HL-60 (cell line): ENCODE measurements around the gene TECTB.

ENCODE experiments used
- DNase-seq, 2 experiments: peaks; one replicate each; pipeline ENCODE4 v3.0.0-alpha.2; 2010 to 2020; ENCODE audit warnings: low read depth in 1 of 2, low spot score in 1 of 2
- H3K27ac ChIP-seq: fragments of 250-450 bp; sonication (Bioruptor Pico); replicated peaks from 2 replicates; pipeline ENCODE4 v1.5.1; 2020; ENCODE audit warnings: mild to moderate bottlenecking, moderate library complexity
- H3K27me3 ChIP-seq: fragments of 250-450 bp; sonication (Bioruptor Pico); 2 replicates; pipeline ENCODE4 v1.5.1; 2021; ENCODE audit warnings: mild to moderate bottlenecking, moderate library complexity; ENCODE audit not compliant: insufficient read depth, poor library complexity, severe bottlenecking
- H3K4me3 ChIP-seq: replicated peaks from 2 replicates; pipeline ENCODE4 v1.5.1; 2011; ENCODE audit warnings: mild to moderate bottlenecking, control low read depth, low read length; ENCODE audit not compliant: insufficient read depth
- CTCF ChIP-seq: IDR thresholded peaks from one replicate; pipeline ENCODE4 v1.5.1; 2011; ENCODE audit warnings: low read length, control low read depth, inconsistent platforms; ENCODE audit not compliant: insufficient read depth
- GABPA ChIP-seq: IDR thresholded peaks from 2 replicates; pipeline ENCODE4 v1.6.1; 2012; ENCODE audit warnings: low read depth
- POLR2AphosphoS5 ChIP-seq: IDR thresholded peaks from 2 replicates; pipeline ENCODE4 v1.6.1; 2012; ENCODE audit warnings: low read depth
- REST ChIP-seq: IDR thresholded peaks from 2 replicates; pipeline ENCODE4 v1.6.1; 2012; ENCODE audit warnings: low read depth; ENCODE audit not compliant: insufficient replicate concordance
- SPI1 ChIP-seq: IDR thresholded peaks from 2 replicates; pipeline ENCODE4 v1.6.1; 2012; ENCODE audit warnings: low read depth, mild to moderate bottlenecking, borderline replicate concordance

The TECTB gene

GRCh38 chr10:112278871-112279270 lies 4.3 kb upstream of the TECTB start:
- DNase-seq = no peak
- TF ChIP-seq REST = no peak
- TF ChIP-seq CTCF = no peak
- TF ChIP-seq GABPA = no peak
- no peak for TF ChIP-seq POLR2AphosphoS5
- TF ChIP-seq SPI1 = no peak
- Histone ChIP-seq H3K4me3 (no peak overlapping the region), H3K27me3 (peaks cover 2% of the 10 kb centered on the region), H3K27ac (no peak overlapping the region)

DNA sequence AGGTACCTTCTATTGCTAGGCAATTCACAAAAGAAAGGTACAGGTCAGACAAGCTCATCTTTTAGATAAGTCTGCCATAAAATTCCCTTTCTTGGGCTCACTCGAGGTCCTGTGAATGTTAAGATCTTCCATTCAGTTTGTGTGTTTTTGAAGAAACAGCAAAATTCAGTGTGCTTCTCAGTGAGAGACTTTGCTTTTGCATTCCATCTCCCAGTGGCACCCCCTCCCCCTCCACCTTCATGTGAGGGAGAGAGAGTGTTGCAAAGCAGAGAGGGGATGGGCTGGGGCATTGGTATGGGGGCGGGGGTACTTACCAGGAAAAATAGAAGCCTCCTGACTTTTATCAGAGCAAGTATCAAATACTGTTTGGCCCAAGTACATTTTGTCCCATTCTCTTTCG lies 3.8 kb upstream of the TECTB start:
- DNase-seq = no peak
- no peak for TF ChIP-seq GABPA
- TF ChIP-seq REST = no peak
- TF ChIP-seq CTCF = no peak
- TF ChIP-seq POLR2AphosphoS5 = no peak
- no peak for TF ChIP-seq SPI1
- Histone ChIP-seq H3K4me3 (no peak overlapping the region), H3K27me3 (peaks cover 2% of the 10 kb centered on the region), H3K27ac (no peak overlapping the region)

GRCh38 chr10:112280205-112280921 lies 2.8 kb upstream of the TECTB start:
- peaks cover 2% of the 10 kb centered on the region for H3K27me3 ChIP-seq
- TF ChIP-seq CTCF (no peak), POLR2AphosphoS5 (no peak), SPI1 (no peak), GABPA (no peak), REST (no peak)
- no peak overlapping the region for H3K27ac ChIP-seq
- no peak for DNase-seq
- H3K4me3 ChIP-seq = no peak overlapping the region
